ENCODE measurements around the gene DGCR8. TPM values are rescaled to one million over a fixed set of nuclear protein-coding genes. Genes with fewer than 3 reads are reported as not detected.

The DGCR8 gene
- total RNA-seq, 1 donor: 30.7 TPM

GRCh38 chr22:20053407-20054033 is 26.5 kb upstream of the DGCR8 start:
- no peak for DNase-seq (ENCODE audit: low read depth)
- no peak overlapping the region for H3K4me3 ChIP-seq (ENCODE audit: low read depth, low read length)

DNA sequence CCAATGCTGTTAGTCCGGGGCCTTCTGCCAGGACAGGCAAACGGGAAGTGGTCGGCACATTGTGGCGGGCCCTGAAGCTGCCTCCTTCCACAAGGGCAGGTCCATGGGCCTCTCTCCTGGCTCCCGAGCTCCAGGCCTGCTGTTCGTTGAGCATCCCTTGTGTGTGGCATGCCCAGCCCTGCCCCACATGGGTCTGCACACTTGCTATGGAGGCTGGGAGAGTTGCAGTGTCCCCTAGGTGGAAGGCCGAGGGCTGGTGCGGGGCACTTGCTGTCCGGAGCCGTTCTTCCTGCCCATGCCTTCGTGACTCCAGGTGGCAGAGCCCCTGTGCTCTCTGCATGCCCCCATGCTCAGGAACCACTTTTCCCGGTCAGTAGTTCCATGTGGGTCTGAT is 26.0 kb upstream of the DGCR8 start:
- DNase-seq (ENCODE audit: low read depth): no peak

More at GRCh38 chr22:20053407-20054033, 26.5 kb upstream of the DGCR8 start:
- TF ChIP-seq, protein P1, sequence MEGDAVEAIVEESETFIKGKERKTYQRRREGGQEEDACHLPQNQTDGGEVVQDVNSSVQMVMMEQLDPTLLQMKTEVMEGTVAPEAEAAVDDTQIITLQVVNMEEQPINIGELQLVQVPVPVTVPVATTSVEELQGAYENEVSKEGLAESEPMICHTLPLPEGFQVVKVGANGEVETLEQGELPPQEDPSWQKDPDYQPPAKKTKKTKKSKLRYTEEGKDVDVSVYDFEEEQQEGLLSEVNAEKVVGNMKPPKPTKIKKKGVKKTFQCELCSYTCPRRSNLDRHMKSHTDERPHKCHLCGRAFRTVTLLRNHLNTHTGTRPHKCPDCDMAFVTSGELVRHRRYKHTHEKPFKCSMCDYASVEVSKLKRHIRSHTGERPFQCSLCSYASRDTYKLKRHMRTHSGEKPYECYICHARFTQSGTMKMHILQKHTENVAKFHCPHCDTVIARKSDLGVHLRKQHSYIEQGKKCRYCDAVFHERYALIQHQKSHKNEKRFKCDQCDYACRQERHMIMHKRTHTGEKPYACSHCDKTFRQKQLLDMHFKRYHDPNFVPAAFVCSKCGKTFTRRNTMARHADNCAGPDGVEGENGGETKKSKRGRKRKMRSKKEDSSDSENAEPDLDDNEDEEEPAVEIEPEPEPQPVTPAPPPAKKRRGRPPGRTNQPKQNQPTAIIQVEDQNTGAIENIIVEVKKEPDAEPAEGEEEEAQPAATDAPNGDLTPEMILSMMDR (IDR thresholded peaks at IDR 0.05; ENCODE audit: insufficient read depth, low read depth, low read length): no peak

DNA sequence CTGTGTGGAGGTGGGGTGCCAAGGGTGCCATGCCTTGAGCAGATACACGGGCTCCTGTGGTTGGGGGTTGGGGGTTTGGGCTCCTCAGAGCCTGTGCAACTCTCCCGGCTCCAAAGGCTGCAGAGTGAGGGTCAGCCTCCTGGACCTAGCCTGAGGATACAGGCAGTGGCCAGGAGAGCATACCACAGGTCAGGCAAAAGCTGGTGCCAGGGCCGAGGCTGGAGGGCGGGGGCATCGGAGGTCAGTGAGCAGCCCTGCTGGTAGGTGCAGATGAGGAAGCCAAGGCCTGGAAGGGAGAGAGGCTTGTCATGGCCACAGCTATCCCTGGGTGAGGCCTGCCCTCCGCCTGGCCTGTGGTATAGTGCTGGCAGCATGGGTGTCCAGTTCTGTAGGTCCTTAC is 25.6 kb upstream of the DGCR8 start:
- TF ChIP-seq, protein P1 (IDR thresholded peaks at IDR 0.05; ENCODE audit: insufficient read depth, low read depth, low read length): no peak
- H3K4me3 ChIP-seq (ENCODE audit: low read depth, low read length): no peak overlapping the region
- DNase-seq (ENCODE audit: low read depth): no peak

More for the DNA sequence above, 26.0 kb upstream of the DGCR8 start:
- TF ChIP-seq, protein P1 (IDR thresholded peaks at IDR 0.05; ENCODE audit: insufficient read depth, low read depth, low read length): no peak
- H3K4me3 ChIP-seq (ENCODE audit: low read depth, low read length): no peak overlapping the region

- DNase-seq (ENCODE audit: low read depth): no peak
- no peak overlapping the region for H3K4me3 ChIP-seq (ENCODE audit: low read depth, low read length)
- TF ChIP-seq, protein P1 (IDR thresholded peaks at IDR 0.05; ENCODE audit: insufficient read depth, low read depth, low read length): no peak
Measured at GRCh38 chr22:20055144-20055543, 24.9 kb upstream of the DGCR8 start.

DNA sequence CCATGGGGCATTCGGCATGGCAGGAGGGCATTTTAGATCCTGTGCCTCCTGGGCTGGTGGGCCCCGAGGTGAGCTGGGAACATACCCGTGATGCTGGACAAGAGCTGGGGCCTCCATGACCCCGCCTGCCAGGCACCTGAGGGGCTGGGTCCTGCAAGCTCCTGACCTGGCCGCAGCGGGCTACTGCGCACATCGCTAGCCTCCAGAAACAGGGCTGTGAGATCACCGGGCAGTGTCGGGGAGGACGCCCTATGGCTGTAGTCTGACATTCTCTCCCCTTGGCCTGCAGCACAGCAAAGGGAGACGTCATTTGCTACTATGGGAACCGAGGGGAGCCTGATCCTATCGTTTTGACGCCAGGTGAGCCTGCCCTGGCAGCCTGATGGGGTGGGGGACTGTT is 24.4 kb upstream of the DGCR8 start:
- DNase-seq (ENCODE audit: low read depth): no peak
- no peak overlapping the region for H3K4me3 ChIP-seq (ENCODE audit: low read depth, low read length)
- TF ChIP-seq, protein P1 (IDR thresholded peaks at IDR 0.05; ENCODE audit: insufficient read depth, low read depth, low read length): no peak

GRCh38 chr22:20056161-20056560 is 23.9 kb upstream of the DGCR8 start:
- no peak overlapping the region for H3K4me3 ChIP-seq (ENCODE audit: low read depth, low read length)
- TF ChIP-seq, protein P1 (IDR thresholded peaks at IDR 0.05; ENCODE audit: insufficient read depth, low read depth, low read length): no peak
- no peak for DNase-seq (ENCODE audit: low read depth)

All from fibroblast of villous mesenchyme (primary cell).